Epidermal melanocyte (primary cell): ENCODE results near the gene PIF1.

Source experiments
- DNase-seq: peaks from one replicate; pipeline ENCODE4 v3.0.0; 2011; ENCODE audit warnings: low spot score; ENCODE audit not compliant: insufficient read length

PIF1 gene

GRCh38 chr15:64775551-64776401, 49.7 kb downstream of the PIF1 start, which contains the start of gene RBPMS2:
Gene RBPMS2, minus strand, starts transcription at chr15:64775589. Its CDS starts 270 bp downstream, at chr15:64775319.
- DNase-seq = no peak

DNA sequence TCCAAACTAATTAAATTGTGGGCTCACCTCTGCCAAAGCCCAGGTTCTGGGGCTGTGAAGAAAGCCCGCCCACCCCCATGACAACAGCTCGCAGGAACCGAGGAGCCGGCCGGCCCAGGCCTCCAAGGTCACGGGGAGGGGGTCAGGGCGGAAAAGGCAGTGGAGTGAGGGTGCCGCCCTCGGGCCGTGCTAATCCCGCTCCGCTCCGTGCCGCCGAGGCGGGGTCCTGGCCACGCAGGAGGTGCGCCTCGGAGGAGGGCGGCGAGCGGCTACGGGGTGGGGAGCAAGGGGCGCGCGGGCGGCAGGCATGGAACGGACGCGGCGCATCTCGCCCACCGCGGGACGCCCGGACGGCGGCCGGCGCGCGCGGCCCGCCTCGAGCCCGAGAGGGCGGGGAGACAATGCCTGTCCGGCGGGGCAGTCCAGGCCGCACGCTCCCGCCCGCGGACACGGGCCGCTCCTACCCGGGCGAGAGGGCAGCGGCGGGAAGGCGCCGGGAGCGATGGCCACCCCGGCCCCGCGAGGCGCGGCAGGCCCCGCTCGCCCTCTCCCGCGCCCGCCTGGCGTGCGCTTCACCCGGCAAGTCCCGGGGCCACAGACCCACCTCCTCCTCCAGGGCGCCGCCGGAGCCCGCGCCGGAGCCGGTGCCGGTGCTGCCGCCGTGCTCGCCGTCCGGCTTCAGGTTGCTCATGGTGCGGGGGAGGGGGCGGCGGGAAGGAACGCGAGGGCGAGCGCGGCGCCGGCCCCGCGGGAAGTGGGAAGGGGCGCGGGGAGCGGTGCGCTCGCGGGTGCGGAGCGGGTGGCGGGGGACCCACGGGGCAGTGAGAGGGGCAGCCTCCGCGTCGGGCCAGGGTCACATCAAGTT, 50.6 kb downstream of the PIF1 start:
- no peak for DNase-seq

DNA sequence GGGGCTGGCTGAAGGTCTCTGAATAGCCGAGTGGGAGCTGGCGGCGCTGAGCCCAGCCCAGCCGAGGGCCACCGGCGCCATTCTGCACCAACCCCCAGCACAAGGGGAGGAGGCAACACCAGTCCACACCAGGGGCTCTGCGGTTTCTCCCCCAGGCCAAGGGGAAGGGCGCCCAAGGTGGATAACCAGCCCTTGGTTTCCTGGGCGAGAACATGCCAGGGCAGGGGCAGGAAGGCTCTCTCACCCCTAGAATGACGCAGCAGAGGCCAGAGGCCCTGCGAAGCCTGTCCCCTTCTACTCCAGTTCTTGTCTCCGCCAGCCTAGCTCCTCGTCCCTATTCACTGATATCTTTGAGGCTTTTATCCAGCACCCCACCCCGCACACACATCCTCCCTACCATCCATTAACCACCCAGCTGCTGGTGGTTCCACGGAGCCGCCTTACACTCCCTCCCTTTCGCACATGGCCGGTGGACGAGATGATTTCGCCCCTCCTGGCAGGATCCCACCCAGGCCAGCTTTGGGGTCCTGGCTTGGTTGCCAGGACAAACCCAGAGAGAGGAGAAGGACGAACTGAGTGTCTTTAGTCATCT, 51.3 kb downstream of the PIF1 start:
- DNase-seq = no peak

- DNase-seq = no peak
These were observed 51.8 kb downstream of the PIF1 start for GRCh38 chr15:64773606-64774005.

DNA sequence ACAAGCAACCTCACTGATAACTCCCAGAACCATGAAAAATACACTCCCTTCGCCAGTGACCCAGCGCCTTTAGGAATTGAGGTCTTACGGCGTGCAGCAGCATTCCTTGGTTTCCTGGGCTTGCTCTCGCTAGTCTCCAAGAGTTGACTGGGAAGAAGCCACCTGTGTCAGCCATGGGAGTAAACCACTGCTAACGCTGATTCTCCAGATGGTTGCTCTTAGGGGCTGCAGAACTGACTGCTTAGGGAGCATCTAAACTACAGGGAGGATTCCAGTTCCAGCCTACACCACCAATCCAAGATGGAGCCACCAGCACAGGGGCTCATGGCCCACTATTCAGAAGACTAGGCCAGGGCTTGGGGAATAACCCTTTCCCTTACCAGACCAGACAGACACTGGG, 52.5 kb downstream of the PIF1 start:
- DNase-seq = no peak

- no peak for DNase-seq
These were observed 53.0 kb downstream of the PIF1 start for GRCh38 chr15:64772488-64772887.

- DNase-seq = no peak
These were observed 54.8 kb downstream of the PIF1 start for GRCh38 chr15:64770626-64771025.

- DNase-seq = no peak
These were observed 58.2 kb downstream of the PIF1 start for GRCh38 chr15:64767203-64767602.

GRCh38 chr15:64766058-64766457, 59.4 kb downstream of the PIF1 start:
- no peak for DNase-seq
